GM19043 (cell line): ENCODE measurements around the gene PPP1R14D.

ENCODE experiments used
- ATAC-seq: cut with Tn5 transposase; IDR thresholded peaks from one replicate; pipeline ENCODE4 v1.9.1; 2021; ENCODE audit warnings: low read depth; ENCODE audit not compliant: unreplicated experiment

PPP1R14D gene

DNA sequence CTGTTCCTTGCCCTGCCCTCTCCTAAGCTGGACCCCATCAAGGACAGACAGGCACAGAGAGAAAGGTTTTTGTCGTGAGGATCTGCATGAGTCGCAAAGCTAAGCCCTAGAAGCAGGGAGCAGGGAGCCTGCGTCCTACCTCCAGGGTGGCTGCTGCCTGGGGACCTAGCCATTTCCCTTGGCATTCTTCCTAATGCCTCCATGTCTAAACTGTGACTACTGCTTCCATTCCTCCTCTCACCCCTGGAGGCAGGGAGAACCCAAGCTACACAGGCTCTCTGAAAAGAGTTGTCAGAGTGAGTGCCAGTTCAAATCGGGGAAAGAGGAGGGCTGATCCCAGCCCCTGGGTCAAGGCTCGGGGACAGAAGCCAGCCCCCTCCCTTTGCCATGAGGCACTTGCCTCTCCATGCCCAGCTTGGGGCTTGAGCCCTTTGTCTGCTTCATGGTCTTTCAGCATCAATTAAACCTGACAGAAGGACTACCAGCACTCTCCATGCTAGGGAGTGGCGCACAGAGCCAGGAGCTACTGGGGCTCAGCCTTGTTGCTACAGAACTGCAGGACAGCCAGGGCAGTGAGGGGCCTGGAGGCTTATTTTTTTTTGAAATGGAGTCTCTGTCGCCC, 62.2 kb downstream of the PPP1R14D start:
- ATAC-seq, result no peak
